Measurements from ENCODE around the gene MZF1.

- TF ChIP-seq CTCF (conservative IDR thresholded peaks at IDR 0.05): no peak
- no peak for TF ChIP-seq ZFX (IDR thresholded peaks at IDR 0.05)
These were observed at the start of gene MZF1 for GRCh38 chr19:58572818-58573657.

Data from C4-2B (cell line).